ENCODE results near the gene C17orf75.

C17orf75 gene

DNA sequence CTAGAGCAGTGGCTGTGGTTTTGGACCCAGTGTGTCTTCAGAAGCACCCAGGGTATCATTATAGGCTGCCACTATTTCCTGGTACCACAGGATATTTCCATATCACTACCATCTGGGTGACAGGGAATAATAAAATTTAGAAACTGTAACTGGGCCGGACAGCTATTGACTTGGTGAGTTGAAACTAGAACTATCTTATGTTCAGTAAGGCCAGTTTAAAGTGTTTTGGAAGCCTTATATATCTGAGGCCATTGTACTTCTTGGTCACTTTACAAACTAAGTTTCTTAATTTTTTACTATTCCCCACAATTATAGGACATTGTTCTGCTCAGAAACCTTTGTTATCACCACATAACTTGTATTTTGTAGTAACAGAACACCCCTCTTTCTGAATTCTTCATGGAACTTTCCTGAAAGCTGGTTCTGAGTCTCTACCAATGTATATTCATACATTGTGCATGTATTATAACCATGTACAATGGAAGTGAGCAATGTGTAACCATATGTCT lies 42.0 kb upstream of the C17orf75 start:
- Histone ChIP-seq H3K36me3 (ENCODE audit: control insufficient read depth, low read length) (peaks cover 23% of the 10 kb centered on the region), H3K4me2 (ENCODE audit: low read length) (no peak overlapping the region), H3K9me3 (ENCODE audit: control insufficient read depth, insufficient read depth, low read length) (no peaks in the 10 kb centered on the region)

GRCh38 chr17:32382526-32383223 lies 40.7 kb upstream of the C17orf75 start:
- no peak for TF ChIP-seq EZH2phosphoT487 (IDR thresholded peaks at IDR 0.05; ENCODE audit: borderline replicate concordance, low read length)
- no peak for TF ChIP-seq CTCF (IDR thresholded peaks at IDR 0.05; ENCODE audit: low read depth, low read length, poor library complexity, severe bottlenecking)
- no peak overlapping the region for H3K4me2 ChIP-seq (ENCODE audit: low read length)
- H3K36me3 ChIP-seq (ENCODE audit: control insufficient read depth, low read length), result peaks cover 36% of the 10 kb centered on the region
- peaks cover 68% of the 10 kb centered on the region for H3F3A ChIP-seq (ENCODE audit: control insufficient read depth, insufficient read depth)
- H3K9me2 ChIP-seq (replicated peaks; ENCODE audit: control insufficient read depth, low read length), result no peaks in the 10 kb centered on the region
- no peaks in the 10 kb centered on the region for H3K79me2 ChIP-seq (ENCODE audit: control insufficient read depth, low read length)
- peaks cover 8% of the 10 kb centered on the region; the same call in 1 of the 2 replicates for H4K20me1 ChIP-seq (ENCODE audit: control insufficient read depth, insufficient read depth, low read depth, low read length)
- no peak overlapping the region for H3K4me3 ChIP-seq (ENCODE audit: low read length)
- H3K27me3 ChIP-seq (ENCODE audit: control insufficient read depth, low read length), result no peaks in the 10 kb centered on the region
- no peak overlapping the region for H3K27ac ChIP-seq (ENCODE audit: low read depth, low read length)
- H3K4me1 ChIP-seq (ENCODE audit: control insufficient read depth, low read length), result no peaks in the 10 kb centered on the region
- no peaks in the 10 kb centered on the region for H3K9me3 ChIP-seq (ENCODE audit: control insufficient read depth, insufficient read depth, low read length)

More for the DNA sequence above, 42.0 kb upstream of the C17orf75 start:
- Histone ChIP-seq H4K20me1 (ENCODE audit: control insufficient read depth, insufficient read depth, low read depth, low read length) (0 out of 2 replicates have a peak, but pooled peaks cover 3% of the 10 kb centered on the region), H3K4me3 (ENCODE audit: low read length) (no peak overlapping the region), H3K4me1 (ENCODE audit: control insufficient read depth, low read length) (no peaks in the 10 kb centered on the region), H3K9me2 (replicated peaks; ENCODE audit: control insufficient read depth, low read length) (no peaks in the 10 kb centered on the region), H3K27ac (ENCODE audit: low read depth, low read length) (no peak overlapping the region), H3K27me3 (ENCODE audit: control insufficient read depth, low read length) (no peaks in the 10 kb centered on the region), H3K79me2 (ENCODE audit: control insufficient read depth, low read length) (no peaks in the 10 kb centered on the region), H3F3A (ENCODE audit: control insufficient read depth, insufficient read depth) (peaks cover 56% of the 10 kb centered on the region)
- TF ChIP-seq EZH2phosphoT487 (IDR thresholded peaks at IDR 0.05; ENCODE audit: borderline replicate concordance, low read length), result no peak
- no peak for TF ChIP-seq CTCF (IDR thresholded peaks at IDR 0.05; ENCODE audit: low read depth, low read length, poor library complexity, severe bottlenecking)

DNA sequence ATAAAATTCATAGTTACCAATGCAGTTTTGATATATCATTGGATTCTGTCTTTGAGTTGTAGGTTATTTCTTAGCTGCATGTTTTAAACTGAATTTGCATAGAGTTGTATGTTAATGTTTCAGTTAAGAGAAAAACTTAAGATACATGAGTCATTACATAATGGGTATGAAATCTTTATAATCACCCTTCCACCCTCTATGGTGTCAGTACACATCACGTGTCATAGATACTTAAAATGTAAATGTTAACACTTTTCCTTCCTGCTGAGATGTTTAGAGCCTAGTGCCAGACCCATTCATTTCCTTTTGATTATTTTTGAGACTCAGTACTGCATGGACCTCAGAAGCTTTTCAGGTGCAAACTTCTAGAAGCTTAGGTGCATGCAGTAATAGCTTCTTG lies 28.5 kb upstream of the C17orf75 start:
- Histone ChIP-seq H3K4me2 (ENCODE audit: low read length) (no peak overlapping the region), H3K36me3 (ENCODE audit: control insufficient read depth, low read length) (peaks cover 96% of the 10 kb centered on the region), H3K4me1 (ENCODE audit: control insufficient read depth, low read length) (no peaks in the 10 kb centered on the region), H3K4me3 (ENCODE audit: low read length) (no peak overlapping the region), H4K20me1 (ENCODE audit: control insufficient read depth, insufficient read depth, low read depth, low read length) (peaks cover 11% of the 10 kb centered on the region; the same call in 1 of the 2 replicates), H3K9me2 (replicated peaks; ENCODE audit: control insufficient read depth, low read length) (no peaks in the 10 kb centered on the region), H3K79me2 (ENCODE audit: control insufficient read depth, low read length) (peaks cover 59% of the 10 kb centered on the region), H3K9me3 (ENCODE audit: control insufficient read depth, insufficient read depth, low read length) (no peaks in the 10 kb centered on the region), H3F3A (ENCODE audit: control insufficient read depth, insufficient read depth) (peaks cover 20% of the 10 kb centered on the region), H3K27ac (ENCODE audit: low read depth, low read length) (no peak overlapping the region), H3K27me3 (ENCODE audit: control insufficient read depth, low read length) (no peaks in the 10 kb centered on the region)
- TF ChIP-seq CTCF (IDR thresholded peaks at IDR 0.05; ENCODE audit: low read depth, low read length, poor library complexity, severe bottlenecking) (no peak), EZH2phosphoT487 (IDR thresholded peaks at IDR 0.05; ENCODE audit: borderline replicate concordance, low read length) (no peak)
